Measurements from ENCODE around the gene PLCD3.

PLCD3 gene

GRCh38 chr17:45164734-45165269 lies 32.5 kb upstream of the PLCD3 start:
- Histone ChIP-seq H2AFZ (ENCODE audit: low read length) (no peak overlapping the region), H3K4me3 (ENCODE audit: low read length) (no peak overlapping the region), H4K20me1 (ENCODE audit: insufficient read depth, low read length) (no peaks in the 10 kb centered on the region), H3K9me3 (replicated peaks; ENCODE audit: insufficient read depth, low read length) (no peaks in the 10 kb centered on the region), H3K4me1 (ENCODE audit: low read length) (0 out of 2 replicates have a peak, but pooled peaks cover 9% of the 10 kb centered on the region), H3K79me2 (ENCODE audit: low read length) (peaks cover 23% of the 10 kb centered on the region), H3K27me3 (replicated peaks; ENCODE audit: insufficient read depth, low read length) (no peaks in the 10 kb centered on the region), H3K9ac (ENCODE audit: low read length) (no peak overlapping the region), H3F3A (ENCODE audit: insufficient read depth, low read length) (no peaks in the 10 kb centered on the region), H3K9me2 (replicated peaks; ENCODE audit: insufficient read depth, low read length) (no peaks in the 10 kb centered on the region), H3K36me3 (replicated peaks; ENCODE audit: insufficient read depth, low read length) (no peaks in the 10 kb centered on the region), H3K27ac (ENCODE audit: low read length) (no peak overlapping the region), H3K4me2 (ENCODE audit: low read depth, low read length) (no peak overlapping the region)
- no peak for TF ChIP-seq EZH2 (optimal IDR thresholded peaks at IDR 0.05; ENCODE audit: low read depth, low read length)
- TF ChIP-seq CTCF (IDR thresholded peaks at IDR 0.05; ENCODE audit: low read length) = no peak
- no peak for TF ChIP-seq EZH2phosphoT487 (IDR thresholded peaks at IDR 0.05; ENCODE audit: low read length)
- DNase-seq = no peak

GRCh38 chr17:45162025-45162687 lies 29.8 kb upstream of the PLCD3 start:
- H3K27ac ChIP-seq (ENCODE audit: low read length) = peak overlapping the region; percentile 13; the same call in 1 of the 2 replicates
- no peak for TF ChIP-seq EZH2phosphoT487 (IDR thresholded peaks at IDR 0.05; ENCODE audit: low read length)
- TF ChIP-seq EZH2 (optimal IDR thresholded peaks at IDR 0.05; ENCODE audit: low read depth, low read length) = no peak
- no peak for TF ChIP-seq CTCF (IDR thresholded peaks at IDR 0.05; ENCODE audit: low read length)
- H3K4me1 ChIP-seq (ENCODE audit: low read length) = 0 out of 2 replicates have a peak, but pooled peaks cover 9% of the 10 kb centered on the region

GRCh38 chr17:45161288-45162024 lies 29.1 kb upstream of the PLCD3 start, which contains the start of gene HEXIM2:
Gene HEXIM2, plus strand, starts transcription at chr17:45161875. Its CDS starts 919 bp downstream, at chr17:45162794.
- H3K79me2 ChIP-seq (ENCODE audit: low read length) = peaks cover 40% of the 10 kb centered on the region
- TF ChIP-seq CTCF (IDR thresholded peaks at IDR 0.05; ENCODE audit: low read length) = no peak
- no peak for TF ChIP-seq EZH2phosphoT487 (IDR thresholded peaks at IDR 0.05; ENCODE audit: low read length)
- TF ChIP-seq EZH2 (optimal IDR thresholded peaks at IDR 0.05; ENCODE audit: low read depth, low read length) = no peak
- H3K36me3 ChIP-seq (replicated peaks; ENCODE audit: insufficient read depth, low read length) = no peaks in the 10 kb centered on the region
- peak within 1 kb of the TSS; percentile 69 for H2AFZ ChIP-seq (ENCODE audit: low read length)
- no peaks in the 10 kb centered on the region for H3F3A ChIP-seq (ENCODE audit: insufficient read depth, low read length)
- 0 out of 2 replicates have a peak, but pooled peaks cover 9% of the 10 kb centered on the region for H3K4me1 ChIP-seq (ENCODE audit: low read length)
- peak; percentile 100 for DNase-seq
- H4K20me1 ChIP-seq (ENCODE audit: insufficient read depth, low read length) = no peaks in the 10 kb centered on the region
- peak within 1 kb of the TSS; percentile 100 for H3K9ac ChIP-seq (ENCODE audit: low read length)
- no peaks in the 10 kb centered on the region for H3K9me3 ChIP-seq (replicated peaks; ENCODE audit: insufficient read depth, low read length)
- H3K27ac ChIP-seq (ENCODE audit: low read length) = peak within 1 kb of the TSS; percentile 91
- no peaks in the 10 kb centered on the region for H3K9me2 ChIP-seq (replicated peaks; ENCODE audit: insufficient read depth, low read length)
- H3K4me2 ChIP-seq (ENCODE audit: low read depth, low read length) = peak within 1 kb of the TSS; percentile 91
- H3K27me3 ChIP-seq (replicated peaks; ENCODE audit: insufficient read depth, low read length) = no peaks in the 10 kb centered on the region
- peak within 1 kb of the TSS; percentile 91 for H3K4me3 ChIP-seq (ENCODE audit: low read length)

More at GRCh38 chr17:45162025-45162687, 29.8 kb upstream of the PLCD3 start:
- Histone ChIP-seq H3K4me3 (ENCODE audit: low read length) (peak overlapping the region; percentile 74), H3K36me3 (replicated peaks; ENCODE audit: insufficient read depth, low read length) (no peaks in the 10 kb centered on the region), H3F3A (ENCODE audit: insufficient read depth, low read length) (no peaks in the 10 kb centered on the region), H3K27me3 (replicated peaks; ENCODE audit: insufficient read depth, low read length) (no peaks in the 10 kb centered on the region), H3K9me3 (replicated peaks; ENCODE audit: insufficient read depth, low read length) (no peaks in the 10 kb centered on the region), H4K20me1 (ENCODE audit: insufficient read depth, low read length) (no peaks in the 10 kb centered on the region), H2AFZ (ENCODE audit: low read length) (peak overlapping the region; percentile 69), H3K79me2 (ENCODE audit: low read length) (peaks cover 40% of the 10 kb centered on the region), H3K9ac (ENCODE audit: low read length) (peak overlapping the region; percentile 58; the same call in 1 of the 2 replicates), H3K4me2 (ENCODE audit: low read depth, low read length) (peak overlapping the region; percentile 91), H3K9me2 (replicated peaks; ENCODE audit: insufficient read depth, low read length) (no peaks in the 10 kb centered on the region)
- DNase-seq = no peak
